Measurements from ENCODE around the gene MYH11. TPM values are rescaled to one million over a fixed set of nuclear protein-coding genes. Genes with fewer than 3 reads are reported as not detected.

Gene MYH11
- total and polyA plus RNA-seq, 2 experiments from 2014 or later: 1.6 to 5.9 TPM

- no peaks in the 10 kb centered on the region for H3K36me3 Mint-ChIP-seq (ENCODE audit: low read depth)
- ATAC-seq (no peak), DNase-seq (ENCODE audit: low spot score) (peak; percentile 32)
- peaks cover 8% of the 10 kb centered on the region for H3K27me3 Mint-ChIP-seq (ENCODE audit: insufficient read depth, low read depth, poor library complexity)
- H3K9me3 Mint-ChIP-seq: peaks cover 3% of the 10 kb centered on the region; the same call in 1 of the 3 replicates
- H3K27me3 ChIP-seq (ENCODE audit: insufficient read depth): no peaks in the 10 kb centered on the region
- no peaks in the 10 kb centered on the region for H3K9me2 ChIP-seq (ENCODE audit: insufficient read depth)
- no peak overlapping the region for H3K4me3 ChIP-seq
- H4K20me1 ChIP-seq (replicated peaks; ENCODE audit: insufficient read depth): no peaks in the 10 kb centered on the region
- H3K27ac Mint-ChIP-seq: no peak overlapping the region
- H3K27ac ChIP-seq (ENCODE audit: low read depth): no peak overlapping the region
- peak overlapping the region; percentile 43 for H2AFZ ChIP-seq
- peaks cover 8% of the 10 kb centered on the region for H3K4me1 Mint-ChIP-seq
- H3K79me2 ChIP-seq (replicated peaks; ENCODE audit: insufficient read depth): no peaks in the 10 kb centered on the region
- H3K4me2 ChIP-seq: no peak overlapping the region
- H3K36me3 ChIP-seq (ENCODE audit: insufficient read depth): no peaks in the 10 kb centered on the region
- H3K4me3 Mint-ChIP-seq: no peak overlapping the region
- no peaks in the 10 kb centered on the region for H3K4me1 ChIP-seq (ENCODE audit: insufficient read depth)
- H3F3A ChIP-seq (replicated peaks; ENCODE audit: low read depth): no peaks in the 10 kb centered on the region
- 0 out of 4 replicates have a peak, but pooled peaks of 1 of the 2 experiments have one; percentile 1 for TF ChIP-seq CTCF (conservative IDR thresholded peaks at IDR 0.05; ENCODE audit: low read depth in 2 of 2)
- TF ChIP-seq EZH2phosphoT487 (IDR thresholded peaks at IDR 0.05; ENCODE audit: unreplicated experiment): no peak
Observed at GRCh38 chr16:15782573-15783365, 74.1 kb downstream of the MYH11 start.

- H3K9me2 ChIP-seq (ENCODE audit: insufficient read depth): no peaks in the 10 kb centered on the region
- peaks cover 8% of the 10 kb centered on the region for H3K27me3 Mint-ChIP-seq (ENCODE audit: insufficient read depth, low read depth, poor library complexity)
- ATAC-seq (no peak), DNase-seq (ENCODE audit: low spot score) (no peak)
- no peaks in the 10 kb centered on the region for H3K79me2 ChIP-seq (replicated peaks; ENCODE audit: insufficient read depth)
- no peaks in the 10 kb centered on the region for H3K36me3 Mint-ChIP-seq (ENCODE audit: low read depth)
- H3K27ac ChIP-seq (ENCODE audit: low read depth): no peak overlapping the region
- H3K27me3 ChIP-seq (ENCODE audit: insufficient read depth): no peaks in the 10 kb centered on the region
- no peaks in the 10 kb centered on the region for H3K4me1 ChIP-seq (ENCODE audit: insufficient read depth)
- H4K20me1 ChIP-seq (replicated peaks; ENCODE audit: insufficient read depth): no peaks in the 10 kb centered on the region
- peaks cover 8% of the 10 kb centered on the region for H3K4me1 Mint-ChIP-seq
- no peaks in the 10 kb centered on the region for H3F3A ChIP-seq (replicated peaks; ENCODE audit: low read depth)
- H2AFZ ChIP-seq: no peak overlapping the region
- no peak overlapping the region for H3K27ac Mint-ChIP-seq
- no peaks in the 10 kb centered on the region for H3K9me3 Mint-ChIP-seq
- no peak overlapping the region for H3K4me3 Mint-ChIP-seq
- no peaks in the 10 kb centered on the region for H3K36me3 ChIP-seq (ENCODE audit: insufficient read depth)
- H3K4me3 ChIP-seq: no peak overlapping the region
- no peak overlapping the region for H3K4me2 ChIP-seq
- TF ChIP-seq EZH2 (IDR thresholded peaks at IDR 0.05; ENCODE audit: low read depth, unreplicated experiment) (no peak), REST (IDR thresholded peaks at IDR 0.05; ENCODE audit: unreplicated experiment) (no peak), STAT1 (IDR thresholded peaks at IDR 0.05; ENCODE audit: unreplicated experiment) (no peak), ETS1 (IDR thresholded peaks at IDR 0.05) (no peak), CTCF (conservative IDR thresholded peaks at IDR 0.05; ENCODE audit: low read depth in 2 of 2) (no peak), ZNF331 (CRISPR knock-in tag; IDR thresholded peaks at IDR 0.05; ENCODE audit: low read depth) (no peak), EZH2phosphoT487 (IDR thresholded peaks at IDR 0.05; ENCODE audit: unreplicated experiment) (no peak), CREB1 (CRISPR knock-in tag; IDR thresholded peaks at IDR 0.05; ENCODE audit: low read depth) (no peak), NANOG (IDR thresholded peaks at IDR 0.05; ENCODE audit: borderline replicate concordance) (no peak), JUNB (IDR thresholded peaks at IDR 0.05; ENCODE audit: unreplicated experiment) (no peak), POLR2AphosphoS5 (IDR thresholded peaks at IDR 0.05; ENCODE audit: low read depth) (no peak)
Observed at GRCh38 chr16:15781650-15782049, 75.2 kb downstream of the MYH11 start.
